Skin of body (tissue), 2 donors: Measurements from ENCODE around the gene MYO7B. TPM values are rescaled to one million over a fixed set of nuclear protein-coding genes. Genes with fewer than 3 reads are reported as not detected.
"Not testable (repeated sequence)": the region's sequence is repeated elsewhere in the genome, so short reads cannot be mapped to it uniquely, and the experiment has no call there.

Source experiments
- DNase-seq: peaks from one replicate; lab custom pipeline; 2025; lab: John Stamatoyannopoulos, UW
- total RNA-seq: library from RNA; depleted of rRNA; stranded (reverse); fragments of >200 nt; gene quantifications from one replicate; pipeline ENCODE4 v1.2.3, GENCODE V29; 2014

MYO7B gene
- total RNA-seq, 1 donor from 2014 or later: 0.49 TPM

- no peak for DNase-seq
Observed at GRCh38 chr2:127551221-127551930, 15.9 kb downstream of the MYO7B start.

- no peak for DNase-seq
Observed at GRCh38 chr2:127552336-127552735, 16.9 kb downstream of the MYO7B start.

GRCh38 chr2:127552846-127553245, 17.4 kb downstream of the MYO7B start:
- DNase-seq: no peak

GRCh38 chr2:127558911-127559310, 23.4 kb downstream of the MYO7B start:
- DNase-seq: no peak

- no peak for DNase-seq
Observed at GRCh38 chr2:127559454-127559853, 24.0 kb downstream of the MYO7B start.

GRCh38 chr2:127560201-127560930, 24.9 kb downstream of the MYO7B start:
- no peak for DNase-seq

DNA sequence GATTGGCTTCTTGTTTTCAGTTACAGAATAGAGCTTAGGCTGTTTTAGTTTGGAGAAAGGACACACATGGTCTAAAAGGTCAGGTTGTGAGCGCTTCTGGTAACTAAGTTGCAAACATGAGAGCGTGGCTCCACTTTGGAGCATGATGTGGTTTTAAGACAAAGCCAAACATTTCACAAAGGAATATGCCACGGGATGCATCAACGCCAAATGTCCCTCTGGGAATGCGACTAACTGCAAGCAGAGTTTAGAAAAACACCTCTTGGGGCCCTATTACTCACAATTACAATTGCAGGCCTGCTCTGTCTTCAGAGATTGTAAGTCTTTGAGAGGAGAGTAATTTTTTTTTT, 25.4 kb downstream of the MYO7B start:
- DNase-seq: no peak

DNA sequence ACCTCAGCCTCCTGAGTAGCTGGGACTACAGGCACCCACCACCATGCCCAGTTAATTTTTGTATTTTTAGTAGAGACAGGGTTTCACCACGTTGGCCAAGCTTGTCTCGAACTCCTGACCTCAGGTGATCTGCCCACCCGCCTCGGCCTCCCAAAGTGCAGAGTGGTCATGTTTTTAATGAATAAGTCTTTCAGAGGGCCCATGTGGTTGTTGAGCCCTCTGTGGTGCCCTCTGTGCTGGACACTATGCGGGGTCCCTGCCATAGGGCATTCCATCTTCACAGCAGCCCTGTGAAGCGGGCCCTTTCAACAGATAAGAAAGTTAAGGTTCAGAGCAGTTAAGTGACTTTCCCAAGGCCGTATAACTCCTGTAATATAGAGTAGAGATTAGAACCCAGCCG, 25.9 kb downstream of the MYO7B start:
- no peak for DNase-seq

DNA sequence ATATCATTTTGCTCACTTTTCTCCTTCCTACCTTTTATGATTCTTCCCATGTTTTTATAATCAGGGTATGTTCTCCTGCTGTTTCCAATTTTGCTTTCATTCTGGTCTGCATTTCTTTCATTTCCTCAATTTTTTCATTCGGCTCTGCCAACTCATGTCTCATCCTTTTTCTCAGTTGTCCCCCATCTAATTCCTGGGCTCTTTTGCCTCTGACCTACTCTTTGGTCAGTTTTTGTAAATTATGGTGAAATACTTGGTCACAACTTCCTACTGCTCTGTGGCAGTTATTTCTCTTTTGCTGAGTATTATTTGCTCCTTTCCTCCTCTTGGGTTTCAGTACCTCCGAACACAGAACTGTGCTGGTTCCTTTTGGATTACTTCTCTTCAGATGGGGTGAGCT, 27.5 kb downstream of the MYO7B start:
- DNase-seq: no peak

- DNase-seq: no peak
Observed at GRCh38 chr2:127563458-127564428, 28.3 kb downstream of the MYO7B start.

DNA sequence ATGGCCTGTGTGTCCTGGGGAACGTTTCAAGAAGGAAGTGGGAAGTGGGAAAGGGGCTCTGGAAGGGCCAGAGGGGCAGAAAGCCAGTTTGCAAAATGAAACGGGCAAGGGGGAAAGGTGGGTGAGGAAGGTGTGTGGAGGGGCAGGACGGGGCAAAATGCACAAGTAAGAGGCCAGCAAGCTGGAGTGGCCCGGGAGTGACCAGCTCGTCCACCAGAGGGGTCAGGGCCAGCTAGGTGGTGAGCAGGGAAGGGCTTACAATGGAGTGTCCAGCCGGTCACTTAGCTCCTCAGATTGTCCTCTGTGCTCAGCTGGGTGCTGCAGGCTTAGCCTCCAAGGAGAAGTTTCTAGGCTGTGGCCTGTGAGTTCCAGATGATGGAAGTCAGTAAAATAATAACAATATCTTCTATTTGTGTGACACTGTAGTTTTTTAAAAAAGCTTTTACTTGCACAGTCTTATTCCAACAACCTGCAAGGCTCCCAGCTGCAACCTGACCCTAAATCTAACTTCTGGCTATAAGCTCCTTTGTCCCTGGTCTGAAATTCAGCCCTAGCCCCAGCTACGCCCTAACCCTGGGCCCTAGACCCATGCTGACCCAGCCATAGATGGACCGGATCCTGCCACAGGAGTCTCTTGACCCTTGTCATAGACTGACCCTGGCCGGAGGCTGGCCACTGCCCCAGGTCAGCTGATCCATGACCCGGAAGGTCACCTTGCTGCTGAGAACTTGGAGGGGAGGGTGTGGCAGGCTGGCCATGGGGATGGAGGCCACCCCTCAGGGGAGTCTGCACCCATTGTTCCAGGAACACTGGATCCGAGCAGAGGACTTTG, 29.2 kb downstream of the MYO7B start:
- DNase-seq: no peak

- DNase-seq: no peak
Observed at GRCh38 chr2:127565261-127566138, 30.0 kb downstream of the MYO7B start.

DNA sequence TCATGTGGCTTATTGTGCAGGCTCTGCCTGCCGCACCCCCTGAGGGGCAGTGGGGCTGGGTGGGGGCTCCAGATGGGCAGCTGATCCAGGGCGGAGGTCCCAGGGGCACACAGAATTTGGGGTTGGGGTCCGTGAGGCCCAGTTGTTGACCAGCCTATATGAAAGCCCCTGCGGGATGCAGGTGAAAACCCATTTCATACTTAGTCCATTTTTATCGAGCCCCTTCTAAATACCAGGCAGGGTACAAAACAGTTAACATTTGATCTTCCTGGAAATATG, 30.6 kb downstream of the MYO7B start:
- no peak for DNase-seq

DNA sequence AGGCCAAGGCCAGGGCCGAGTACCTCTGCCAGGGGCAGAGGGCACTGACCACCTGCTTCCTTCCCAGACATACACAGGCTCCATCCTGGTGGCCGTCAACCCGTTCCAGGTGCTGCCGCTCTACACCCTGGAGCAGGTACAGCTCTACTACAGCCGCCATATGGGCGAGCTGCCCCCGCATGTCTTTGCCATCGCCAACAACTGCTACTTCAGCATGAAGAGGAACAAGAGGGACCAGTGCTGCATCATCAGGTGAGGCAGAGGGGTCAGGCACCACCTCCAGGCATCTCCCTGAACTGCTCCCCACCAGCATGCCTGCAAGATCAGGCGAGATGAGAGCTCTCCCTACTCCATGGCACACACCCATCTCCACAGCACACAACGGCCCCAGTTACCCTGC, 31.1 kb downstream of the MYO7B start:
- no peak for DNase-seq

- DNase-seq: no peak
Observed at GRCh38 chr2:127567351-127567854, 31.9 kb downstream of the MYO7B start.

GRCh38 chr2:127568128-127568527, 32.6 kb downstream of the MYO7B start:
- DNase-seq: no peak

DNA sequence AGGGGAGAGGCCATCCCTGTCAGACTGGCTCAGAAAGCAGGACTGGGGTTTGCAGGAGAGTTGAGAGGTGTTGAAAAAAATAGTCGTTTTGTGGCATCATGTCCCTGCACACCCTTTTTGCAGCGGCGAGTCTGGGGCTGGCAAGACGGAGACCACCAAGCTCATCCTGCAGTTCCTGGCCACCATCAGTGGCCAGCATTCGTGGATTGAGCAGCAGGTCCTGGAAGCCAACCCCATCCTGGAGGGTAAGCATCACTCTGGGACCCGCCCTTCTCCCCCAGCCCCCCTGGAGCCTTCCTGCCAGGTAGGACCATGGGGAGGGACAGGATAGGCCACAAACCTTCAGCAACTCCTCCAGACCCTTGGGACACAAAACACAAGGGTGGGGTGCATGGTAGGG, 34.2 kb downstream of the MYO7B start:
- DNase-seq: no peak

GRCh38 chr2:127570282-127571250, 35.1 kb downstream of the MYO7B start:
- DNase-seq: no peak

- not testable (repeated sequence) for DNase-seq
Observed at GRCh38 chr2:127572352-127572751, 36.9 kb downstream of the MYO7B start.
